ENCODE data around the gene RACK1. TPM values are rescaled to one million over a fixed set of nuclear protein-coding genes. Genes with fewer than 3 reads are reported as not detected.

The RACK1 gene
- total RNA-seq, 1 experiment from 2014 or later = 2,552 TPM

DNA sequence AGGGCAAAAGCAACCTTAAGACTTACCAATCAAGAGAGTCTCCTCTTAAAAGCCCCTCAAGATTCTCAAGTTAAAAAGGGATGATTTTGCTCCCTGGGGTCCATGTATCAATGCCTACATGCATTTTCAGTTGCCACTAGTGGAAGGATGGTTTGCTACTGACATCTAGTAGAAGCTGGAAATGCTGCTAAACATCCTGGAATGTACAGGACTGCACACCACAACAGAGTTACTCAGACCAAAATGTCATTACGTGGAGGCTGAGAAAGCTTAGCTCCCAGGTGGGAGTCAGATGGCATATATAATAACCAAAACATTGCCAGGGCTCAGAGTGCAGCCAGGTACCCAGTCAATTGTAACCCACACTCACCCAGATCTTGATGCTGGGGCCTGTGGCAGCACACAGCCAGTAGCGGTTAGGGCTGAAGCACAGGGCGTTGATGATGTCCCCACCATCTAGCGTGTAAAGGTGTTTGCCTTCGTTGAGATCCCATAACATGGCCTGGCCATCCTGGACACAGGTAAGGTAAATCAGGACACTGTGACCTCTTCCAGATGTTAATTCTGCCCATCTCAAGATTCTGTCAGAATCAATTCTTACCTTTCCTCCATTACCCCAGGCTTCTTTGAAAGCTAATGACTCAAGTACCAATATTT lies 5.8 kb downstream of the RACK1 start:
- H2BK15ac ChIP-seq (ENCODE audit: low read depth, low read length) = no peak overlapping the region
- H3K23ac ChIP-seq (ENCODE audit: insufficient read length, low read depth, low read length) = no peak overlapping the region
- H3K79me1 ChIP-seq (ENCODE audit: insufficient read depth, low read depth, low read length, poor library complexity, severe bottlenecking) = peaks cover 10% of the 10 kb centered on the region
- H3K56ac ChIP-seq (ENCODE audit: insufficient read length, low read depth, low read length) = no peak overlapping the region
- H4K8ac ChIP-seq (replicated peaks; ENCODE audit: insufficient read length, low read depth, low read length) = no peak overlapping the region
- H2AK5ac ChIP-seq (ENCODE audit: insufficient read length, low read length) = no peak overlapping the region
- no peaks in the 10 kb centered on the region for H3K4me1 ChIP-seq (ENCODE audit: insufficient read depth, low read length)
- peaks cover 4% of the 10 kb centered on the region for H3K23me2 ChIP-seq (ENCODE audit: insufficient read length, low read depth, low read length, poor library complexity, severe bottlenecking)
- H3K9ac ChIP-seq (ENCODE audit: extremely low read depth, insufficient read length, low read length) = no peak overlapping the region
- H3K4ac ChIP-seq (ENCODE audit: low read depth, low read length) = no peak overlapping the region
- Mint-ChIP-seq H3K4me1 (peaks cover 13 to 40% of the 10 kb centered on the region in 2 experiments), H3K27me3 (ENCODE audit: low read depth) (no peaks in the 10 kb centered on the region; the same call in 1 of the 2 replicates), H3K4me3 (peak overlapping the region; percentile 5 to 45; a peak in 2 of 5 replicates), H3K9me3 (peaks cover 0 to 3% of the 10 kb centered on the region in 2 experiments; a peak in 2 of 5 replicates), H3K27ac (peak overlapping the region in 2 of 3 experiments; percentile 66 to 91; a peak in 4 of 7 replicates), H3K36me3 (ENCODE audit: insufficient read depth in 1 of 3, low read depth in 3 of 3) (peaks cover 70 to 92% (median 74%) of the 10 kb centered on the region in 3 experiments)
- no peak overlapping the region for H3K14ac ChIP-seq (ENCODE audit: insufficient read depth, low read length)
- DNase-seq = no peak
- H3K18ac ChIP-seq (ENCODE audit: insufficient read length, low read depth, low read length) = no peak overlapping the region
- no peak overlapping the region for H3K4me2 ChIP-seq (ENCODE audit: insufficient read depth, insufficient read length, low read length)
- peaks cover 14% of the 10 kb centered on the region; the same call in 1 of the 2 replicates for H3K79me2 ChIP-seq (ENCODE audit: insufficient read depth, low read length)
- no peak overlapping the region for H2BK120ac ChIP-seq (ENCODE audit: low read depth, low read length, poor library complexity, severe bottlenecking)
- H2BK20ac ChIP-seq (ENCODE audit: low read depth, low read length, poor library complexity, severe bottlenecking) = no peak overlapping the region
- H3K27me3 ChIP-seq (ENCODE audit: insufficient read depth, low read length) = no peaks in the 10 kb centered on the region
- no peak overlapping the region for H2BK5ac ChIP-seq (ENCODE audit: insufficient read length, low read length)
- H2BK12ac ChIP-seq (ENCODE audit: insufficient read length, low read depth, low read length) = no peak overlapping the region
- no peak overlapping the region for H4K91ac ChIP-seq (ENCODE audit: insufficient read length, low read depth, low read length)
- H2AFZ ChIP-seq (ENCODE audit: low read length) = no peak overlapping the region
- no CpG with 5 or more reads among the region's 5 CpGs for WGBS (ENCODE audit: extremely low coverage, insufficient read length, low lambda C conversion rate)
- no peak overlapping the region for H3T11ph ChIP-seq (ENCODE audit: low read length)
- H3K27ac ChIP-seq (ENCODE audit: insufficient read length, low read depth, low read length) = no peak overlapping the region
- H3K9me3 ChIP-seq (ENCODE audit: control insufficient read depth, low read depth, low read length) = no peaks in the 10 kb centered on the region
- no peak overlapping the region for H4K5ac ChIP-seq (ENCODE audit: insufficient read length, low read depth, low read length)
- TF ChIP-seq, protein P1, sequence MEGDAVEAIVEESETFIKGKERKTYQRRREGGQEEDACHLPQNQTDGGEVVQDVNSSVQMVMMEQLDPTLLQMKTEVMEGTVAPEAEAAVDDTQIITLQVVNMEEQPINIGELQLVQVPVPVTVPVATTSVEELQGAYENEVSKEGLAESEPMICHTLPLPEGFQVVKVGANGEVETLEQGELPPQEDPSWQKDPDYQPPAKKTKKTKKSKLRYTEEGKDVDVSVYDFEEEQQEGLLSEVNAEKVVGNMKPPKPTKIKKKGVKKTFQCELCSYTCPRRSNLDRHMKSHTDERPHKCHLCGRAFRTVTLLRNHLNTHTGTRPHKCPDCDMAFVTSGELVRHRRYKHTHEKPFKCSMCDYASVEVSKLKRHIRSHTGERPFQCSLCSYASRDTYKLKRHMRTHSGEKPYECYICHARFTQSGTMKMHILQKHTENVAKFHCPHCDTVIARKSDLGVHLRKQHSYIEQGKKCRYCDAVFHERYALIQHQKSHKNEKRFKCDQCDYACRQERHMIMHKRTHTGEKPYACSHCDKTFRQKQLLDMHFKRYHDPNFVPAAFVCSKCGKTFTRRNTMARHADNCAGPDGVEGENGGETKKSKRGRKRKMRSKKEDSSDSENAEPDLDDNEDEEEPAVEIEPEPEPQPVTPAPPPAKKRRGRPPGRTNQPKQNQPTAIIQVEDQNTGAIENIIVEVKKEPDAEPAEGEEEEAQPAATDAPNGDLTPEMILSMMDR (conservative IDR thresholded peaks at IDR 0.05) = no peak
- no peaks in the 10 kb centered on the region for H4K20me1 ChIP-seq (ENCODE audit: control insufficient read depth, insufficient read depth, insufficient read length)

All from H9 (cell line).